WTC11 (cell line): Measurements from ENCODE around the gene CAMKMT. TPM values are rescaled to one million over a fixed set of nuclear protein-coding genes. Genes with fewer than 3 reads are reported as not detected.

Experiments
- ATAC-seq: fragments of 200-7000 bp; cut with Tn5 transposase; 2 replicates; pipeline ENCODE4 v1.10.0; 2021; ENCODE audit warnings: mild to moderate bottlenecking, moderate library complexity
- CTCF ChIA-PET: fragments of 300-600 bp; sonication (Branson Sonifier 250); formaldehyde crosslinking; loops from one replicate; lab custom pipeline; 2021; ENCODE audit warnings: antibody characterized with exemption; lab: Charles Lee
- POLR2A ChIA-PET: fragments of 350-600 bp; sonication (Branson Sonifier 250); formaldehyde crosslinking; loops from one replicate; lab custom pipeline; 2021; ENCODE audit warnings: antibody characterized with exemption; lab: Charles Lee
- DNase-seq: peaks from one replicate; pipeline ENCODE4 v3.0.0; 2021; ENCODE audit warnings: low spot score
- H3K27ac Mint-ChIP-seq: 2 replicates; pipeline ENCODE4 v1.8.0; 2021; ENCODE audit warnings: mixed read lengths
- H3K27me3 Mint-ChIP-seq: 2 replicates; pipeline ENCODE4 v1.8.0; 2021; ENCODE audit warnings: low read depth, mild to moderate bottlenecking, moderate library complexity, mixed read lengths
- H3K36me3 Mint-ChIP-seq: 2 replicates; pipeline ENCODE4 v1.8.0; 2021; ENCODE audit warnings: mixed read lengths
- H3K4me1 Mint-ChIP-seq: 2 replicates; pipeline ENCODE4 v1.8.0; 2022; ENCODE audit warnings: mixed read lengths
- H3K4me3 Mint-ChIP-seq: 2 replicates; pipeline ENCODE4 v1.8.0; 2021; ENCODE audit warnings: mild to moderate bottlenecking, moderate library complexity, mixed read lengths
- H3K9me3 Mint-ChIP-seq: 2 replicates; pipeline ENCODE4 v1.8.0; 2021; ENCODE audit warnings: mixed read lengths
- ATF1 ChIP-seq: sonication (generic); formaldehyde crosslinking; IDR thresholded peaks from 2 replicates; pipeline ENCODE4 v1.8.1; 2023; ENCODE audit warnings: mild to moderate bottlenecking, moderate library complexity, missing genetic modification reagents
- CREB1 ChIP-seq: sonication (generic); formaldehyde crosslinking; IDR thresholded peaks from 2 replicates; pipeline ENCODE4 v1.8.0; 2023; ENCODE audit warnings: mild to moderate bottlenecking, missing genetic modification reagents
- CREM ChIP-seq: sonication (generic); formaldehyde crosslinking; IDR thresholded peaks from 2 replicates; pipeline ENCODE4 v1.8.1; 2022; ENCODE audit warnings: mild to moderate bottlenecking, missing genetic modification reagents, moderate library complexity
- FOXP1 ChIP-seq: sonication (generic); formaldehyde crosslinking; IDR thresholded peaks from 2 replicates; pipeline ENCODE4 v1.8.0; 2022; ENCODE audit warnings: missing genetic modification reagents, mild to moderate bottlenecking, moderate library complexity, borderline replicate concordance
- IRF2 ChIP-seq: sonication (generic); formaldehyde crosslinking; IDR thresholded peaks from 2 replicates; pipeline ENCODE4 v1.8.0; 2022; ENCODE audit warnings: low read depth, missing genetic modification reagents, borderline replicate concordance
- JUN ChIP-seq: sonication (generic); formaldehyde crosslinking; IDR thresholded peaks from 2 replicates; pipeline ENCODE4 v1.8.0; 2023; ENCODE audit warnings: mild to moderate bottlenecking, missing genetic modification reagents
- NR1H2 ChIP-seq: sonication (generic); formaldehyde crosslinking; IDR thresholded peaks from 2 replicates; pipeline ENCODE4 v1.9.0; 2021; ENCODE audit warnings: mild to moderate bottlenecking, moderate library complexity, missing genetic modification reagents
- NR2C2 ChIP-seq: sonication (generic); formaldehyde crosslinking; IDR thresholded peaks from 2 replicates; pipeline ENCODE4 v1.8.0; 2022; ENCODE audit warnings: mild to moderate bottlenecking, missing genetic modification reagents
- NR3C1 ChIP-seq: sonication (generic); formaldehyde crosslinking; conservative IDR thresholded peaks from 2 replicates; pipeline ENCODE4 v1.8.1; 2023; ENCODE audit warnings: low read depth, mild to moderate bottlenecking, missing genetic modification reagents
- OVOL2 ChIP-seq: fragments of 250-450 bp; sonication (Bioruptor Pico); IDR thresholded peaks from 2 replicates; pipeline ENCODE4 v1.9.0; 2021; ENCODE audit warnings: mild to moderate bottlenecking, borderline replicate concordance
- RORB ChIP-seq: fragments of 250-450 bp; sonication (Bioruptor Pico); IDR thresholded peaks from 2 replicates; pipeline ENCODE4 v1.9.0; 2021; ENCODE audit warnings: mild to moderate bottlenecking
- SP1 ChIP-seq: sonication (generic); formaldehyde crosslinking; conservative IDR thresholded peaks from 2 replicates; pipeline ENCODE4 v1.8.1; 2022; ENCODE audit warnings: missing genetic modification reagents
- TEAD1 ChIP-seq: sonication (generic); formaldehyde crosslinking; IDR thresholded peaks from 2 replicates; pipeline ENCODE4 v1.8.0; 2022; ENCODE audit warnings: mild to moderate bottlenecking, missing genetic modification reagents
- TEAD4 ChIP-seq: sonication (generic); formaldehyde crosslinking; IDR thresholded peaks from 2 replicates; pipeline ENCODE4 v1.8.0; 2022; ENCODE audit warnings: mild to moderate bottlenecking, missing genetic modification reagents
- ZBTB21 ChIP-seq: sonication (generic); formaldehyde crosslinking; IDR thresholded peaks from 2 replicates; pipeline ENCODE4 v1.8.1; 2023; ENCODE audit warnings: mild to moderate bottlenecking, missing genetic modification reagents, borderline replicate concordance
- ZNF219 ChIP-seq: sonication (generic); formaldehyde crosslinking; IDR thresholded peaks from 2 replicates; pipeline ENCODE4 v1.8.0; 2023; ENCODE audit warnings: missing genetic modification reagents, mild to moderate bottlenecking, borderline replicate concordance
- ZNF396 ChIP-seq: fragments of 250-450 bp; sonication (Bioruptor Pico); IDR thresholded peaks from 2 replicates; pipeline ENCODE4 v1.8.0; 2021; ENCODE audit warnings: mild to moderate bottlenecking, moderate library complexity, borderline replicate concordance
- ZNF423 ChIP-seq: fragments of 250-450 bp; sonication (Bioruptor Pico); IDR thresholded peaks from 2 replicates; pipeline ENCODE4 v2.1.2; 2022; ENCODE audit warnings: mild to moderate bottlenecking, moderate library complexity
- ZNF671 ChIP-seq: fragments of 250-450 bp; sonication (Bioruptor Pico); IDR thresholded peaks from 2 replicates; pipeline ENCODE4 v1.8.0; 2021; ENCODE audit warnings: mild to moderate bottlenecking
- total RNA-seq: library from RNA; stranded (reverse); gene quantifications from 3 replicates; pipeline ENCODE4 v1.2.3, GENCODE V29; 2021
- TF ChIP-seq, protein P1 (sequence below): fragments of 250-450 bp; sonication (Bioruptor Pico); IDR thresholded peaks from 2 replicates; pipeline ENCODE4 v1.9.0; 2021; ENCODE audit warnings: mild to moderate bottlenecking
- TF ChIP-seq, protein P2 (sequence below): sonication (generic); formaldehyde crosslinking; IDR thresholded peaks from 2 replicates; pipeline ENCODE4 v1.8.1; 2022; ENCODE audit warnings: low read depth, mild to moderate bottlenecking, moderate library complexity, missing genetic modification reagents, borderline replicate concordance
- TF ChIP-seq, protein P3 (sequence below): sonication (generic); formaldehyde crosslinking; IDR thresholded peaks from 2 replicates; pipeline ENCODE4 v1.8.0; 2023; ENCODE audit warnings: mild to moderate bottlenecking, missing genetic modification reagents
- TF ChIP-seq, protein P4 (sequence below): sonication (generic); formaldehyde crosslinking; IDR thresholded peaks from 2 replicates; pipeline ENCODE4 v1.8.0; 2022; ENCODE audit warnings: missing genetic modification reagents
- TF ChIP-seq, protein P5 (sequence below): sonication (generic); formaldehyde crosslinking; IDR thresholded peaks from 2 replicates; pipeline ENCODE4 v1.8.1; 2023; ENCODE audit warnings: mild to moderate bottlenecking, moderate library complexity, missing genetic modification reagents
- TF ChIP-seq, protein P6 (sequence below): fragments of 250-450 bp; sonication (Bioruptor Pico); IDR thresholded peaks from 2 replicates; pipeline ENCODE4 v1.9.0; 2021; ENCODE audit warnings: mild to moderate bottlenecking

CAMKMT gene
- total RNA-seq, 1 experiment from 2014 or later: 20.6 TPM

DNA sequence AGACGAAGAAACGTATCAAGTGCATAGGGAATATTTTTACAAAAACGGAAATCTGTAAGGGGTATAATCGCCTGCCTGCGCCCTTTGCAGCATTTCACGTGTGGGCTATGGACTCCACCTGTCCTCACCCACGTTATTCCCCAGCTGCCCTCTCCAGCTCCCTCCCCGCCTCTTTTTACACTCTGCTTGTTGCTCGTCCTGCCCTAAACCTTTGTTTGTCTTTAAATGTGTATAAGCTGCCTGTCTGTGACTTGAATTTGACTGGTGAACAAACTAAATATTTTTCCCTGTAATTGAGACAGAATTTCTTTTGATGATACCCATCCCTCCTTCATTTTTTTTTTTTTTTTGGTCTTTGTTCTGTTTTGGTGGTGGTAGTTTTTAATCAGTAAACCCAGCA lies 410.4 kb downstream of the CAMKMT start (continued):
- TF ChIP-seq, protein P1, sequence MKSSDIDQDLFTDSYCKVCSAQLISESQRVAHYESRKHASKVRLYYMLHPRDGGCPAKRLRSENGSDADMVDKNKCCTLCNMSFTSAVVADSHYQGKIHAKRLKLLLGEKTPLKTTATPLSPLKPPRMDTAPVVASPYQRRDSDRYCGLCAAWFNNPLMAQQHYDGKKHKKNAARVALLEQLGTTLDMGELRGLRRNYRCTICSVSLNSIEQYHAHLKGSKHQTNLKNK: no peak
- TF ChIP-seq, protein P2, sequence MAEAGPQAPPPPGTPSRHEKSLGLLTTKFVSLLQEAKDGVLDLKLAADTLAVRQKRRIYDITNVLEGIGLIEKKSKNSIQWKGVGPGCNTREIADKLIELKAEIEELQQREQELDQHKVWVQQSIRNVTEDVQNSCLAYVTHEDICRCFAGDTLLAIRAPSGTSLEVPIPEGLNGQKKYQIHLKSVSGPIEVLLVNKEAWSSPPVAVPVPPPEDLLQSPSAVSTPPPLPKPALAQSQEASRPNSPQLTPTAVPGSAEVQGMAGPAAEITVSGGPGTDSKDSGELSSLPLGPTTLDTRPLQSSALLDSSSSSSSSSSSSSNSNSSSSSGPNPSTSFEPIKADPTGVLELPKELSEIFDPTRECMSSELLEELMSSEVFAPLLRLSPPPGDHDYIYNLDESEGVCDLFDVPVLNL (CRISPR knock-in tag): no peak
- TF ChIP-seq JUN (CRISPR knock-in tag): no peak
- TF ChIP-seq NR1H2 (CRISPR knock-in tag): no peak
- TF ChIP-seq, protein P3, sequence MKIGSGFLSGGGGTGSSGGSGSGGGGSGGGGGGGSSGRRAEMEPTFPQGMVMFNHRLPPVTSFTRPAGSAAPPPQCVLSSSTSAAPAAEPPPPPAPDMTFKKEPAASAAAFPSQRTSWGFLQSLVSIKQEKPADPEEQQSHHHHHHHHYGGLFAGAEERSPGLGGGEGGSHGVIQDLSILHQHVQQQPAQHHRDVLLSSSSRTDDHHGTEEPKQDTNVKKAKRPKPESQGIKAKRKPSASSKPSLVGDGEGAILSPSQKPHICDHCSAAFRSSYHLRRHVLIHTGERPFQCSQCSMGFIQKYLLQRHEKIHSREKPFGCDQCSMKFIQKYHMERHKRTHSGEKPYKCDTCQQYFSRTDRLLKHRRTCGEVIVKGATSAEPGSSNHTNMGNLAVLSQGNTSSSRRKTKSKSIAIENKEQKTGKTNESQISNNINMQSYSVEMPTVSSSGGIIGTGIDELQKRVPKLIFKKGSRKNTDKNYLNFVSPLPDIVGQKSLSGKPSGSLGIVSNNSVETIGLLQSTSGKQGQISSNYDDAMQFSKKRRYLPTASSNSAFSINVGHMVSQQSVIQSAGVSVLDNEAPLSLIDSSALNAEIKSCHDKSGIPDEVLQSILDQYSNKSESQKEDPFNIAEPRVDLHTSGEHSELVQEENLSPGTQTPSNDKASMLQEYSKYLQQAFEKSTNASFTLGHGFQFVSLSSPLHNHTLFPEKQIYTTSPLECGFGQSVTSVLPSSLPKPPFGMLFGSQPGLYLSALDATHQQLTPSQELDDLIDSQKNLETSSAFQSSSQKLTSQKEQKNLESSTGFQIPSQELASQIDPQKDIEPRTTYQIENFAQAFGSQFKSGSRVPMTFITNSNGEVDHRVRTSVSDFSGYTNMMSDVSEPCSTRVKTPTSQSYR (CRISPR knock-in tag): no peak
- no peak for TF ChIP-seq ZNF671 (CRISPR knock-in tag)
- TF ChIP-seq FOXP1 (CRISPR knock-in tag): no peak
- TF ChIP-seq CREM (CRISPR knock-in tag): no peak

DNA sequence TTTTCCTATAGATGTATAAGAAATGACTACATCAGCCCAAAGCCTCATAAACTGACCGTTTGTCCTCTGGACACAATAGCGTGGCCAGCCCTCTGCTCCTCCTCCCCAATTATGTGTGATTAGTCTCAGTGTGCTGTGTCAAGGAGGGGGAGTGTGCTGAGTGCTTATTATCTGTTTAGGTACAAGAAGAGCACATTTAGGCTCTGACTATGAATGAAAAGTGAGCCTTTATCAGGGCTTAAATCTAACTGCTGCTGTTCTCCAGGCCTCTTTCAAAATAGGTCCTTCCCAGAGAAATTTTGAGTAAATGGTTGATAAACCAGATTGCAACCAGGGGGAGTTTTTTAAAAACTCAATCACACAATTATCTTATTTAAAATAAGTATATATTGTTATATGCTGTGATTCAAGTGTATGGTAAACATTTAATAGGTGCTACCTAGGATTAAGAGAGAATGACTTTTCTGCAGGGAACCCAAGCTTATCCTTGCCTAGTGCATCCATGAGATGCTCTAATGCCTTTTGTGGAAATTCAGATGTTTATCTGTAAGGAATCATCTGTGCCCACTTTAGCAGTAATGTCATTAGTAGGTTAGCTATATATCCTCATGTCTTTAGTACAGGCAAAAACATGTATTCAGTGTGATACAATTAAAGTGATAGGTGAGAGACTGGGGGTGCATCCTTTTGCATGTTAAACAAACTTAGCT lies 411.1 kb downstream of the CAMKMT start:
- no peak overlapping the region for H3K4me3 Mint-ChIP-seq
- CTCF ChIA-PET: no interaction called here
- TF ChIP-seq, protein P4, sequence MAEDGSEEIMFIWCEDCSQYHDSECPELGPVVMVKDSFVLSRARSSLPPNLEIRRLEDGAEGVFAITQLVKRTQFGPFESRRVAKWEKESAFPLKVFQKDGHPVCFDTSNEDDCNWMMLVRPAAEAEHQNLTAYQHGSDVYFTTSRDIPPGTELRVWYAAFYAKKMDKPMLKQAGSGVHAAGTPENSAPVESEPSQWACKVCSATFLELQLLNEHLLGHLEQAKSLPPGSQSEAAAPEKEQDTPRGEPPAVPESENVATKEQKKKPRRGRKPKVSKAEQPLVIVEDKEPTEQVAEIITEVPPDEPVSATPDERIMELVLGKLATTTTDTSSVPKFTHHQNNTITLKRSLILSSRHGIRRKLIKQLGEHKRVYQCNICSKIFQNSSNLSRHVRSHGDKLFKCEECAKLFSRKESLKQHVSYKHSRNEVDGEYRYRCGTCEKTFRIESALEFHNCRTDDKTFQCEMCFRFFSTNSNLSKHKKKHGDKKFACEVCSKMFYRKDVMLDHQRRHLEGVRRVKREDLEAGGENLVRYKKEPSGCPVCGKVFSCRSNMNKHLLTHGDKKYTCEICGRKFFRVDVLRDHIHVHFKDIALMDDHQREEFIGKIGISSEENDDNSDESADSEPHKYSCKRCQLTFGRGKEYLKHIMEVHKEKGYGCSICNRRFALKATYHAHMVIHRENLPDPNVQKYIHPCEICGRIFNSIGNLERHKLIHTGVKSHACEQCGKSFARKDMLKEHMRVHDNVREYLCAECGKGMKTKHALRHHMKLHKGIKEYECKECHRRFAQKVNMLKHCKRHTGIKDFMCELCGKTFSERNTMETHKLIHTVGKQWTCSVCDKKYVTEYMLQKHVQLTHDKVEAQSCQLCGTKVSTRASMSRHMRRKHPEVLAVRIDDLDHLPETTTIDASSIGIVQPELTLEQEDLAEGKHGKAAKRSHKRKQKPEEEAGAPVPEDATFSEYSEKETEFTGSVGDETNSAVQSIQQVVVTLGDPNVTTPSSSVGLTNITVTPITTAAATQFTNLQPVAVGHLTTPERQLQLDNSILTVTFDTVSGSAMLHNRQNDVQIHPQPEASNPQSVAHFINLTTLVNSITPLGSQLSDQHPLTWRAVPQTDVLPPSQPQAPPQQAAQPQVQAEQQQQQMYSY: no peak
- TF ChIP-seq NR3C1 (CRISPR knock-in tag): no peak
- no peak for TF ChIP-seq SP1 (CRISPR knock-in tag)
- TF ChIP-seq OVOL2 (CRISPR knock-in tag): no peak
- TF ChIP-seq IRF2 (CRISPR knock-in tag): no peak
- TF ChIP-seq, protein P5, sequence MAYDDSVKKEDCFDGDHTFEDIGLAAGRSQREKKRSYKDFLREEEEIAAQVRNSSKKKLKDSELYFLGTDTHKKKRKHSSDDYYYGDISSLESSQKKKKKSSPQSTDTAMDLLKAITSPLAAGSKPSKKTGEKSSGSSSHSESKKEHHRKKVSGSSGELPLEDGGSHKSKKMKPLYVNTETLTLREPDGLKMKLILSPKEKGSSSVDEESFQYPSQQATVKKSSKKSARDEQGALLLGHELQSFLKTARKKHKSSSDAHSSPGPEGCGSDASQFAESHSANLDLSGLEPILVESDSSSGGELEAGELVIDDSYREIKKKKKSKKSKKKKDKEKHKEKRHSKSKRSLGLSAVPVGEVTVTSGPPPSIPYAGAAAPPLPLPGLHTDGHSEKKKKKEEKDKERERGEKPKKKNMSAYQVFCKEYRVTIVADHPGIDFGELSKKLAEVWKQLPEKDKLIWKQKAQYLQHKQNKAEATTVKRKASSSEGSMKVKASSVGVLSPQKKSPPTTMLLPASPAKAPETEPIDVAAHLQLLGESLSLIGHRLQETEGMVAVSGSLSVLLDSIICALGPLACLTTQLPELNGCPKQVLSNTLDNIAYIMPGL (CRISPR knock-in tag): no peak
- TF ChIP-seq CREB1 (CRISPR knock-in tag): no peak
- no peak for TF ChIP-seq ZBTB21 (CRISPR knock-in tag)
- TF ChIP-seq ZNF219 (CRISPR knock-in tag): no peak
- TF ChIP-seq NR2C2 (CRISPR knock-in tag): no peak
- no peak for TF ChIP-seq ZNF423 (CRISPR knock-in tag)
- no peak for TF ChIP-seq TEAD1 (CRISPR knock-in tag)
- TF ChIP-seq TEAD4 (CRISPR knock-in tag): no peak
- no peak for TF ChIP-seq ZNF396 (CRISPR knock-in tag)
- no peak for TF ChIP-seq ATF1 (CRISPR knock-in tag)
- no peak for TF ChIP-seq RORB (CRISPR knock-in tag)
- TF ChIP-seq, protein P6, sequence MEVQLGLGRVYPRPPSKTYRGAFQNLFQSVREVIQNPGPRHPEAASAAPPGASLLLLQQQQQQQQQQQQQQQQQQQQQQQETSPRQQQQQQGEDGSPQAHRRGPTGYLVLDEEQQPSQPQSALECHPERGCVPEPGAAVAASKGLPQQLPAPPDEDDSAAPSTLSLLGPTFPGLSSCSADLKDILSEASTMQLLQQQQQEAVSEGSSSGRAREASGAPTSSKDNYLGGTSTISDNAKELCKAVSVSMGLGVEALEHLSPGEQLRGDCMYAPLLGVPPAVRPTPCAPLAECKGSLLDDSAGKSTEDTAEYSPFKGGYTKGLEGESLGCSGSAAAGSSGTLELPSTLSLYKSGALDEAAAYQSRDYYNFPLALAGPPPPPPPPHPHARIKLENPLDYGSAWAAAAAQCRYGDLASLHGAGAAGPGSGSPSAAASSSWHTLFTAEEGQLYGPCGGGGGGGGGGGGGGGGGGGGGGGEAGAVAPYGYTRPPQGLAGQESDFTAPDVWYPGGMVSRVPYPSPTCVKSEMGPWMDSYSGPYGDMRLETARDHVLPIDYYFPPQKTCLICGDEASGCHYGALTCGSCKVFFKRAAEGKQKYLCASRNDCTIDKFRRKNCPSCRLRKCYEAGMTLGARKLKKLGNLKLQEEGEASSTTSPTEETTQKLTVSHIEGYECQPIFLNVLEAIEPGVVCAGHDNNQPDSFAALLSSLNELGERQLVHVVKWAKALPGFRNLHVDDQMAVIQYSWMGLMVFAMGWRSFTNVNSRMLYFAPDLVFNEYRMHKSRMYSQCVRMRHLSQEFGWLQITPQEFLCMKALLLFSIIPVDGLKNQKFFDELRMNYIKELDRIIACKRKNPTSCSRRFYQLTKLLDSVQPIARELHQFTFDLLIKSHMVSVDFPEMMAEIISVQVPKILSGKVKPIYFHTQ (CRISPR knock-in tag): no peak

More for the DNA sequence above, 411.1 kb downstream of the CAMKMT start:
- Mint-ChIP-seq H3K9me3 (no peaks in the 10 kb centered on the region), H3K36me3 (no peaks in the 10 kb centered on the region), H3K4me1 (peaks cover 89% of the 10 kb centered on the region), H3K27ac (no peak overlapping the region), H3K27me3 (peaks cover 24% of the 10 kb centered on the region)
- POLR2A ChIA-PET: no interaction called here
- DNase-seq (no peak), ATAC-seq (no peak)
